ENCODE results near the gene GNAO1.

The GNAO1 gene

GRCh38 chr16:56295739-56296527 lies 104.6 kb downstream of the GNAO1 start:
- no peak for TF ChIP-seq CTCF (IDR thresholded peaks at IDR 0.05; ENCODE audit: extremely low read depth, missing control alignments)
- no peak for DNase-seq (ENCODE audit: low spot score)

- no peak for TF ChIP-seq CTCF (IDR thresholded peaks at IDR 0.05; ENCODE audit: extremely low read depth, missing control alignments)
- DNase-seq (ENCODE audit: low spot score) = no peak
These were observed 106.4 kb downstream of the GNAO1 start for GRCh38 chr16:56297684-56298083.

GRCh38 chr16:56298116-56298515 lies 106.8 kb downstream of the GNAO1 start:
- no peak for DNase-seq (ENCODE audit: low spot score)
- no peak for TF ChIP-seq CTCF (IDR thresholded peaks at IDR 0.05; ENCODE audit: extremely low read depth, missing control alignments)

- no peak for DNase-seq (ENCODE audit: low spot score)
- TF ChIP-seq CTCF (IDR thresholded peaks at IDR 0.05; ENCODE audit: extremely low read depth, missing control alignments) = no peak
These were observed 107.8 kb downstream of the GNAO1 start for GRCh38 chr16:56298948-56299596.

GRCh38 chr16:56300242-56300623 lies 108.9 kb downstream of the GNAO1 start:
- DNase-seq (ENCODE audit: low spot score) = no peak
- no peak for TF ChIP-seq CTCF (IDR thresholded peaks at IDR 0.05; ENCODE audit: extremely low read depth, missing control alignments)

- no peak for TF ChIP-seq CTCF (IDR thresholded peaks at IDR 0.05; ENCODE audit: extremely low read depth, missing control alignments)
- no peak for DNase-seq (ENCODE audit: low spot score)
These were observed 109.9 kb downstream of the GNAO1 start for GRCh38 chr16:56300891-56301850.
